Cardiac muscle cell (in vitro differentiated cells and primary cell): ENCODE results near the gene ADM. TPM values are rescaled to one million over a fixed set of nuclear protein-coding genes. Genes with fewer than 3 reads are reported as not detected.

Source experiments
- DNase-seq, 2 donors: peaks; one replicate each; pipeline versions ENCODE4 v3.0.0 to v3.0.0-alpha.2; 2010 to 2017; ENCODE audit warnings: low read depth in 1 of 2, low spot score in 1 of 2
- H3K27ac ChIP-seq: fragments of 200-600 bp; sonication (generic); 2 replicates; pipeline ENCODE4 v1.5.1; 2016
- H3K27me3 ChIP-seq: fragments of 200-600 bp; sonication (generic); 2 replicates; pipeline ENCODE4 v1.6.0; 2016; ENCODE audit warnings: control low read depth
- H3K36me3 ChIP-seq: fragments of 200-600 bp; sonication (generic); 2 replicates; pipeline ENCODE4 v1.5.1; 2016; ENCODE audit warnings: control low read depth
- H3K4me1 ChIP-seq: fragments of 200-600 bp; sonication (generic); 2 replicates; pipeline ENCODE4 v1.8.1; 2017; ENCODE audit warnings: low read depth, mild to moderate bottlenecking, mixed run types
- H3K4me3 ChIP-seq: fragments of 200-600 bp; sonication (generic); 2 replicates; pipeline ENCODE4 v1.5.1; 2016; ENCODE audit warnings: mild to moderate bottlenecking
- H3K9me3 ChIP-seq: fragments of 200-600 bp; sonication (generic); 2 replicates; pipeline ENCODE4 v1.5.1; 2017; ENCODE audit warnings: low read depth, mild to moderate bottlenecking, control low read depth
- CTCF ChIP-seq: IDR thresholded peaks from 2 replicates; pipeline ENCODE4 v1.5.1; 2012; ENCODE audit warnings: low read depth, mild to moderate bottlenecking, low read length
- polyA plus RNA-seq: library from polyadenylated mRNA; unstranded; fragments of >200 nt; fragmentation: Nextera tagmentation; extraction: Ambion mirVana; gene quantifications from 2 replicates; pipeline ENCODE4 v1.2.1, GENCODE V29; 2016
- total RNA-seq: library from RNA; depleted of rRNA; stranded (reverse); fragments of >200 nt; gene quantifications from 2 replicates; pipeline ENCODE4 v1.2.3, GENCODE V29; 2016

The ADM gene
- total and polyA plus RNA-seq, 2 experiments from 2014 or later = 79.6 to 93.1 TPM

- H3K4me3 ChIP-seq = peak overlapping the region; percentile 68
- H3K9me3 ChIP-seq = no peaks in the 10 kb centered on the region
- H3K4me1 ChIP-seq = peaks cover 21% of the 10 kb centered on the region
- no peak for TF ChIP-seq CTCF
- no peaks in the 10 kb centered on the region for H3K36me3 ChIP-seq
- DNase-seq = peak; percentile 45 to 60
- peaks cover 23% of the 10 kb centered on the region for H3K27me3 ChIP-seq
- H3K27ac ChIP-seq = peak overlapping the region; percentile 33
Measured at GRCh38 chr11:10305964-10306918, 1.4 kb downstream of the ADM start.

GRCh38 chr11:10307022-10307399 lies 2.1 kb downstream of the ADM start:
- Histone ChIP-seq H3K4me1 (peaks cover 20% of the 10 kb centered on the region), H3K36me3 (no peaks in the 10 kb centered on the region), H3K27ac (no peak overlapping the region), H3K27me3 (peaks cover 15% of the 10 kb centered on the region), H3K9me3 (no peaks in the 10 kb centered on the region), H3K4me3 (peak overlapping the region; percentile 68)
- no peak for TF ChIP-seq CTCF
- DNase-seq = no peak

GRCh38 chr11:10307400-10308200 lies 2.7 kb downstream of the ADM start:
- no peak overlapping the region for H3K27ac ChIP-seq
- peaks cover 15% of the 10 kb centered on the region for H3K4me1 ChIP-seq
- H3K36me3 ChIP-seq = no peaks in the 10 kb centered on the region
- TF ChIP-seq CTCF = peak; percentile 96
- DNase-seq = peak; percentile 87 to 95
- peaks cover 11% of the 10 kb centered on the region for H3K27me3 ChIP-seq
- H3K9me3 ChIP-seq = no peaks in the 10 kb centered on the region
- H3K4me3 ChIP-seq = peak overlapping the region; percentile 68

- TF ChIP-seq CTCF = no peak
- Histone ChIP-seq H3K4me1 (peaks cover 15% of the 10 kb centered on the region), H3K27me3 (peaks cover 4% of the 10 kb centered on the region), H3K27ac (no peak overlapping the region), H3K36me3 (no peaks in the 10 kb centered on the region), H3K9me3 (no peaks in the 10 kb centered on the region), H3K4me3 (peak overlapping the region; percentile 68)
- peak in 1 of 2 donors; percentile 44 for DNase-seq
Measured at GRCh38 chr11:10308201-10308954, 3.5 kb downstream of the ADM start.
